Nephron progenitor cell (in vitro differentiated cells): ENCODE results near the gene TMCC1.

Experiments used
- DNase-seq: peaks from one replicate; pipeline ENCODE4 v3.0.0; 2021
- H3K27ac Mint-ChIP-seq: 2 replicates; pipeline ENCODE4 v1.8.0; 2021; ENCODE audit warnings: mild to moderate bottlenecking, moderate library complexity, mixed read lengths
- H3K27me3 Mint-ChIP-seq: 2 replicates; pipeline ENCODE4 v1.8.0; 2021; ENCODE audit warnings: mild to moderate bottlenecking, low read depth, mixed read lengths; ENCODE audit not compliant: poor library complexity
- H3K36me3 Mint-ChIP-seq: 2 replicates; pipeline ENCODE4 v1.8.0; 2021; ENCODE audit warnings: low read depth, mixed read lengths
- H3K4me1 Mint-ChIP-seq: 2 replicates; pipeline ENCODE4 v1.8.0; 2021; ENCODE audit warnings: mixed read lengths
- H3K4me3 Mint-ChIP-seq: 2 replicates; pipeline ENCODE4 v1.8.0; 2021; ENCODE audit warnings: mild to moderate bottlenecking, moderate library complexity, mixed read lengths
- H3K9me3 Mint-ChIP-seq: 2 replicates; pipeline ENCODE4 v1.8.0; 2021; ENCODE audit warnings: mild to moderate bottlenecking, moderate library complexity, mixed read lengths
- CTCF ChIP-seq: fragments of 200-600 bp; sonication (generic); IDR thresholded peaks from 2 replicates; pipeline ENCODE4 v1.5.0; 2021; ENCODE audit warnings: antibody characterized with exemption

Gene TMCC1

DNA sequence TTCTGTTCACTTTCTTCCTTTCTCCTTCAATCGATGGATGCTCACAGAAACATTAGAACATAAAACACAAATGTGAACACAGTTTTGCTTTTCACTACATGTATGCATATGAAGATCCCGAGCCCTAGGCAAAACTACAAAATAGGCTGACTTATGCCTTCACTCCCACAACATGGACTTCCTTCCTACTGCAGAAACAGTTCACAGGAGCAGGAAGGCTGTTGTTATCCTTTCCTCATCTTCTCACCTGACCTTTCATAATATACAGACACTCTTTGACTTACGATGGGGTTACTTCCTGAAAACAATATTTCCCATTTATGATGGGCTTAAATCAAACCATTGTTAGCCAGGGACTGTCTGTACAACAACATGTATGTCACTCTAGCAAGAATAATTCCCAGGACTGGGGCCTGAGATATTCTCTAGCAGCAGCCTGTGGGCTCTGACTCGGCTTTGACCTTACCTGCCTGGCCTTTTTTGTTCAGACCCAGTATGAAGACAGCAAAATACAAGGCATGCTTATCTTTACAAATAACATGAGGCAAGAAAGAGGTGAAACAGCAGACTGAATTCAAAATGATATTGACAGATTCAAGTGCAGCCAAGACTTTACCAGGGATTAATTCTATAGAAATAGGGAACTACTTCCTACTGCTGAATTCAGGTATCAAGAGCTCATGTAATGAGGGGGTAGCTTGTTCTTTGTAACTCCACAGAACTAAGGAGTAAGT lies 235.2 kb downstream of the TMCC1 start:
- Mint-ChIP-seq H3K4me3 (no peak overlapping the region), H3K9me3 (no peaks in the 10 kb centered on the region), H3K27me3 (no peaks in the 10 kb centered on the region), H3K36me3 (peaks cover 13% of the 10 kb centered on the region), H3K27ac (peak overlapping the region; percentile 30), H3K4me1 (peaks cover 42% of the 10 kb centered on the region)
- TF ChIP-seq CTCF, result no peak
- DNase-seq, result no peak

DNA sequence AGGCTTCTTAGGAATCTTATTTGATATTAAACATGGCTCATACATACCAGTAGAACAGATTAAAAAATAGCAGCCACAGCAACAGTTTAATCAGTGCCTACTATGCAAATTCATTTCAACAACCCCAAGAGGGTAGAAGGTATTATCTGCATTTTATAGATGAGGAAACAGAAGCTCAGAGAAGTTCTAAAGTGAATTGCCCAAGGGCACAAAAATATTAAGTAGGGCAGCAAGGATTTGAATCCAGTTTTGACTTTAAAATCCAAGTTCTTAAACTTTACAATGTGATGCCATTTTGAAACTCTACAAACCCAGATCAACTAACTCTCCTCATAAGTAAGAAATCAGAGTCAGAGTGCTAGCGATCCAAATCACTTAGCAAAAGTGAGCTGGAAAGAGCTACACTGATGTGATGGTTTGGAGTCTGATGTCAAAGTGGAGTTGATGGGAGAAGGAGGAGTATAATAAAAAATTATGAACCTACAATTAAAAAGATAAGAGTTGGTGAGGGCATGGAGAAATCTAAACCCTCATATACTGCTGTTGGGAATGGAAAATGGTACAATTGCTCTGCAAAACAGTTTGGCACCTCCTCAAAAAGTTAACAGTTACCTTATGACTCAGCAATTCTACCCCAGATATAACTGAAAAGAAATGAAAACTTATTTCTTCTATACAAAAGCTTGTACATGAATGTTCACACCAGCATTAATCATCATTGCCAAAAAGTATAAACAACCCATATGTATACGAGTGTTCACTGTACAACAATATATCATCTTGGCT lies 236.1 kb downstream of the TMCC1 start:
- Mint-ChIP-seq H3K36me3 (peaks cover 13% of the 10 kb centered on the region), H3K9me3 (no peaks in the 10 kb centered on the region), H3K4me3 (no peak overlapping the region), H3K27ac (peak overlapping the region; percentile 91), H3K4me1 (peaks cover 35% of the 10 kb centered on the region), H3K27me3 (no peaks in the 10 kb centered on the region)
- TF ChIP-seq CTCF, result no peak
- DNase-seq, result no peak

DNA sequence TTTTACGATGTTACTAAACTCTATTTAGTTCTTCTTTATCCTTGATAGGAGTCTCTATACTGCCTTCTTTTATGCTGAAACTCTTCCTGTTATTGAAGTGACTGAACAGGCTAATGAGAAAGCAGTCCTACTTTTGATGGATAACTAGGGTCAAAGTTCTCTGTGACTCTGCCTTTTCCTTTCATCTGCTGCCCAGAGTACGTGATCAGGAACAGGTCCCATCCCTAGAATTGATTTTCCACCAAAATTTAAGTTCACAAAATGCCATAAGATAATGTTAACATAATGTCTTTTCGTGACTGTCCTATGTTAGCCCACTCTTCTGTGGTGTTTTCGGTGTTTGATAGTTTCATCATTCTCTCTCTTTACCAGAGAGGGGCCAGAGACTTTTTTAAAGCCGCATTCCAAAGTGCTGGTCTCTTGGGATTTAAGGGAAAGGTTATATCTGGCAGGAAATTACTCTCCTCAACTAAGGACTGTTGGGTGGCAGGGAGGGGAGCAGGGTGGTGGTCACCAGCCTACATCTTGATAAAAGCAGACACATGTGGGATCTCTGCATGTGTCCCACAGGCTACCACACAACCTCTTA lies 236.8 kb downstream of the TMCC1 start:
- no peak for DNase-seq
- Mint-ChIP-seq H3K4me1 (peaks cover 41% of the 10 kb centered on the region), H3K36me3 (peaks cover 13% of the 10 kb centered on the region), H3K9me3 (no peaks in the 10 kb centered on the region), H3K27ac (peak overlapping the region; percentile 91), H3K27me3 (no peaks in the 10 kb centered on the region), H3K4me3 (peak overlapping the region; percentile 29)
- no peak for TF ChIP-seq CTCF

DNA sequence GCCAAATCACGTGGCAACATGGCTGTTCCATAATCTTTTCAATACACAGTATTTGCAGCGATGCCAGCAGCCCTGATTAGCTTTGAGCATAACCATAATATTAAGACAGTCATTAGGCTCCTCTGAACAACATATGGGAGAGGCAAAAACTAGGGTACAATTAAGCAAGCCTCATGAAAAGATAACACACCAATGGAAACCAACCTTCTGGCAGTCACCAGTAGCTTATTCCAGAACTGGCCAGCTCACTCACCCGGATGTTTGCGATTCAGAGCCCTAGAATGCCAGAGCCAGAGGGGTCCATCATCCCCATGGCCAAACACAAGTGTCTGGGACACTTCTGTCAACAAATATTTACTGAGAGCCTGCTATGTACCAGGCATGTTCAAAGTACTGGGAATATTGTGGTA lies 238.2 kb downstream of the TMCC1 start:
- Mint-ChIP-seq H3K4me1 (peaks cover 52% of the 10 kb centered on the region), H3K27ac (no peak overlapping the region), H3K36me3 (peaks cover 13% of the 10 kb centered on the region), H3K9me3 (no peaks in the 10 kb centered on the region), H3K4me3 (no peak overlapping the region), H3K27me3 (no peaks in the 10 kb centered on the region)
- TF ChIP-seq CTCF, result no peak
- DNase-seq, result no peak

DNA sequence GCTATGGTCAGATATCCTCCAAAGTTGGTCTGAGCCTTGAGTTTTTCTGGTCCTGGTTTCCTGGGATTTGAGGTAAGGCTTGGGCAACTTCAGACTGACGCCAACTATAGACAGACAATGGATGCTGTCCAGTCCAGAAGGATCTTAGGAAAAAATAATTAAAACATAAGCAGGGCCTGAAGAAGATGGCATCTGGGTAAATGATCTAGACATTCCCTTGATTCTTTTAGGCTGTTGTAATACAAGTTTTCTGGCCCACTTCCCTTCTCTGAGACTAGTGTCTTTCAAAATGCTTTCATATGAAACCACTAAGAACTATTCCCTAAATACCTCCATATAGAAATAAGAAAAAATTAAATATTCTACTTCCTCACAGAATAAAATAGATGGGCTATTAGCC lies 239.4 kb downstream of the TMCC1 start:
- Mint-ChIP-seq H3K27me3 (no peaks in the 10 kb centered on the region), H3K9me3 (no peaks in the 10 kb centered on the region), H3K27ac (no peak overlapping the region), H3K4me3 (no peak overlapping the region), H3K4me1 (peaks cover 56% of the 10 kb centered on the region), H3K36me3 (peaks cover 7% of the 10 kb centered on the region)
- no peak for DNase-seq
- TF ChIP-seq CTCF, result no peak
